GM18511 (cell line): ENCODE results near the gene ASTL.

Source experiments
- ATAC-seq: cut with Tn5 transposase; IDR thresholded peaks from one replicate; pipeline ENCODE4 v1.9.1; 2021; ENCODE audit warnings: mild to moderate bottlenecking, moderate library complexity; ENCODE audit not compliant: unreplicated experiment

The ASTL gene

DNA sequence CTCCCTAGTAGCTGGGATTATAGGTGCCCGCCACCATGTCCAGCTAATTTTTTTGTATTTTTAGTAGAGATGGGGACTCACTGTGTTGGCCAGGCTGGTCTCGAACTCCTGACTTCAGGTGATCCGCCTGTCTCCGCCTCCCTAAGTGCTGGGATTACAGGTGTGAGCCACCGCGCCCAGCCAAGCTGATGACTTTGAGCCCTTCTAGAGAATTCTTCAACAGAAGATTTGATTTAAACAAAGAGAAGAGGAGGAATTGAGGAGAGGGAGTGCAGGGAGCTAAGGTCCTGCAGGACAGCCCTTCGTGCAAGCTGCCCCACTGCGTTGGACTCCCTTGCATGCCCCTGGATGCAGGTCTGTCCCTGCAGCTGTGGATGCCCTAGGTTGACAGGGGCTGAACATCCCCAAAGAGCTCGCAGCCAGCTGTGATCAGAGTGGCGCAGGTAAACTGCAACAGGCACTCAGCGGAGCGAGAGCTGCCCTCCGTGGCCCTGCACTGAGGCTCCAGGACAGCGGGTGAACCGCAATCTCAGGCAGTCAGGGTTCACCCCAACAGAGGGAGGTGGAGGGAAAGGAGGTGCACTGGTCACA lies 35.6 kb downstream of the ASTL start:
- no peak for ATAC-seq

DNA sequence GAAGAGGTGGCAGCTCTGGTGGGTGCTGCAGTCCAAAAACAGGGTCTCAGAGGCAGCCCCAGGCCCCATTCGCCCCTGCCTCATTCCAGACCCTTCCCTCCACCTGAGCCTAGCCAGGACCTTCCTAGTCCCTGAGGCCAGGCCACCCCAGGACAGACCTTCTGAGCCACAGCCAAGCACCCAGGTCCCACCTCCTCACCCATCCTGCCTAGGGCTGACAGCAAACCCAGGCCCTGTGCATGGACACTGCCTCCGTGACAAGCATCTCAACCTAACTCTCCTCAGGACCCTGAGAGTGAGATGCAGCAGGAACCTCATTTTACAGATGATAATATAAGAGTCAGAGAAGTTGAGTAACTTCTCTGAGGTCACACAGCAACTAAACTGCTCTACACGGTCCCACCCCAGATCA lies 37.4 kb downstream of the ASTL start:
- no peak for ATAC-seq

DNA sequence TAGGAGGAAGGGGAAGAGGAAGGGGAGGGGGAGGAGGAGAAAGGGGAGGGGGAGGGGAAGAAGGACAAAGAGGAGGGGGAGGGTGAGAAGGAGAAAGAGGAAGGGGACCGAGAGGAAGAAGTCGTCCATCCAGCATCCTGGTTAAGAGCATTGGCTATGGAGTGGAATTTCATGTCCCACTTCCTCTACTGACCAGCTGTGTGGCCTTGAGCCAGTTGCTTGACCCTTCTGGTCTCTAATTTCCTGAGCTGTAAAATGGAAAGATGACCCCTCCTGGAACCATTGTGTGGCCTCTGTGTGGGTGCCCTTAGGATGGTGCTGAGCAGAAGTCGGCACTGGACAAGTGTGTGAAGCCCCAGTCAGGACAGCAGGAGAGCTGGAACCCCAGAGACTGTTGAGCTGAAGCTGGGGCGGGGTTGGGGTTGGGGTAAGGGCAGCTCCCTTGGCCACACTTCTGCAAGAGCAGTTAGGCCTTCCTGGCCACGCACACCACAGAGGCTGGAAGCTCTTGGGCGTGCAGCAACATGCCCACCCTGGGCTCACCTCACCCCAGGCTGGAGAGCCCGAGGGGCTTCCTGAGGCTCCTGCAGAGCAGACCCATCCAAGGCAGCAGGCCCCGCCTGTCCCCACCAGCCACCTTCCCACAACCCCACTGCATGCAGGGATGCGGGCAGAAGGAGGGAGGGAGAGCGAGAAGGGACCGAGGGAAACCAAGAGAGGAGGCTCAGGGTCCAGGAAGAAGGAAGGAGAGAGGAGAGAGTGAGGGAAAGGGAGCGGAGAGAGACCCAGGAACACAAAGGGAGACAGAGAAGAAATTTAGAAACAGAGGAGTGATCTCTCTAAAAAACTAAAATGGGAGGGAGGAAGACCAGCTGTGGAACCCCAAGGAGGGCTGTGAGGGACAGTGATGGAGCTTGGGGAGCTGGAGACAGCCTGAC lies 38.2 kb downstream of the ASTL start:
- no peak for ATAC-seq

DNA sequence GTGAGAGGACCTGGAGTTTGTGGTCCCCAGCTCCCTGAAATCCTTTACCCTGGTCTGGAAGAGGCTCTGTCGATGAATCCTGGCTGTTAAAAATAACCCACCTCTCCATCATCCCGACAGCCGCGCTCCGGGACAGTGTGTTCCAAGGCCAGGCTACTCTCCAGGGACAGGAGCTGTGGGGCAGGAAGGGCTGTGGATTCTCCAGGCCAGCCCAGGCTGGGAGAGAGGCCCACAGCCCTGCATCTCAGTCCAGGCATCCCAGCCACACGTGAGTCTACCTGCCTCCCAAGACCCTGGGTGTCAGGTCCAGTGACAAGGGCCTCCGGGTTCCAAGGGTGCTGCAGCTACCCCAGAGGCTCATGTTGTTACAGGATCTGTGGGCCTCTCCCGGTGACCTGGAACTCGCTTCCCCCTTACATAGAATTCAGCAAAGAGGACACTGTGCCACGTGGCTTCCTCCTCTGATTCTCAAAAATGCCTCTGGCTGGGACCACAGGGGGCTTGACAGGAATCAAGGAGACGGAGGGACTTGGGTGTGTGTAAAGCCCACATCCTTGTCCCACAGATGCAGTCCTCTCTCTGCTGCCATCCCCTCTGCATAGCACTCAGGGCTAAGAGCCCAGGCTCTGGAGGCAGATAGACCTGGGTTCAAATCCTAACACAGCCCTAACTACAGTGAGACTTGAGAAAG lies 39.3 kb downstream of the ASTL start:
- no peak for ATAC-seq

DNA sequence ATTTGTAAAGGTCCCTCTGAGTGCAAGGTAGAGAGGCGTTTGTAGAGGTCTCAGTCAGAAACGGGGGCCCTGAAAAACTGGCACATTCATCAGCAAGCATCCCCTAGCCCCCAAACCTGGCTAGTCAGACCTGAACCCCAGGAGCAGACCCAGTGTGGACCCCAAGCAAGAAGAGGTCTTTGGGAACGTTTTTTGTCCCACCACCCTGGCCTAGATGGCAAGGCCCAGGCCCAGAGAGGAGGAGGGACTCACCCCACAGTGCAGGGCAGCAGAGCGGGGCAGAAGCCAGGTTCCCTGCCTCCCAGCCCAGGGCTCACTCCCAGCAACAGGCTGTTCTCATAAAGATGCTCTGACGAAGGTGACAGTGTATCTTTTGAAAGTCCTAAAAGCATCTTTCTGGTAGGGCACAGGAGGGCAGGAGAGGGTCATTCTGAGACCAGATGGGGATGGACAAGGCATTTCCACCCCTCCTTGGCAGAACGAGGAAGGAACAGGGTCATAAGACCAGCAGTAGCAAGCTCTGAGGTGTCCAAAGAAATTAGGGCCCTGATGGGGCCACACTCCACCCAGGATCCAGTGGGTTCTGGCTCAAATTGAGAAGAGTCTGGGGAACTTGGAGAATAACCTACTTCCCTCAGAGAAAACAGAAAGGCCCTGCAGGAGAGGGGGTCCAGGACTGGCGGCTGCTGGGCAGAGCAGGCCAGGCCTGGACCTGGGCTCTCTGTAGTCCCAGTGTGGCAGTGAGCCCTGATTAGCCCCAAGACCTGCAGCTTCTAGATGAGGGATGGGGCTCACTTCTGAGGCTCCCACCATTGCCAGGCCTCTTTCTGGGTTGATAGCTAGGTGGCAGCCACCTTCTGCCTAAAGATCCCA lies 40.1 kb downstream of the ASTL start:
- no peak for ATAC-seq

DNA sequence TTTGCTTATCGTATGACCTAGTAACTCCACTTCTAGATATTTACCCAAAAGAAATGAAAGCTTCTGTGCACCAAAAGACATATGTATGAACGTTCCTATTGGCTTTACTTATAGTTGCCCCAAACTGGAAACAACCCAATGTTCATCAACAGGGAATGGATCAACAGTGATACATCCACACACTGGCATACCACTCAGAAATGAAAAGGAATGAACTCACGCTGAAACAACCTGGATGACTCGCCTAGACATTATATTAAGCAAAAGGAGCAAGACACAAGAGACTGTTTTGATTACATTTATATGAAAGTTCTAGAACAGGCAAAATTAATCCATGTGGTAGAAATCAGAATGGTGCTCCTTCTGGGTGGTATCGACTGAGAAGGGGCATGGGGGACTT lies 40.9 kb downstream of the ASTL start:
- ATAC-seq: no peak

DNA sequence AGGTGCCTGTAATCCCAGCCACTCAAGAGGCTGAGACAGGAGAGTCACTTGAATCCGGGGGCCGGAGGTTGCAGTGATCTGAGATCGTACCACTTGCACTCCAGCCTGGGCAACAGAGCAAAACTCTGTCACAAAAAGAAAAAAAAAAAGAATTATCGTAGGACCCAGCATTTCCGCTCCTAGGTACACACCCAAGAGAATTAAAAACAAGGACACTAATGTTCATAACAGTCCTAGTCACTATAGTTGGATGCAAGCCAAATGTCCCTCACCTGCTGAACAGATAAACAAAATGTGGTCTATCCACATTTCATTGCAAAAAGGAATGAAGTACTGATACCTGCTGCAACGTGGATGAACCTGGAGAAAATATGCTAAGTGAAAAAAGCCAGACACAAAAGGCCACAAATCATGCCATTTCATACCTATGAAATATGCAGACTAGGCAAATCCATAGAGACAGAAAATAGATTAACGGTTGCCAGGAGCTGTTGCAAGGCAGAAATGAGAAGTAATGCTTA lies 43.1 kb downstream of the ASTL start:
- ATAC-seq: no peak

DNA sequence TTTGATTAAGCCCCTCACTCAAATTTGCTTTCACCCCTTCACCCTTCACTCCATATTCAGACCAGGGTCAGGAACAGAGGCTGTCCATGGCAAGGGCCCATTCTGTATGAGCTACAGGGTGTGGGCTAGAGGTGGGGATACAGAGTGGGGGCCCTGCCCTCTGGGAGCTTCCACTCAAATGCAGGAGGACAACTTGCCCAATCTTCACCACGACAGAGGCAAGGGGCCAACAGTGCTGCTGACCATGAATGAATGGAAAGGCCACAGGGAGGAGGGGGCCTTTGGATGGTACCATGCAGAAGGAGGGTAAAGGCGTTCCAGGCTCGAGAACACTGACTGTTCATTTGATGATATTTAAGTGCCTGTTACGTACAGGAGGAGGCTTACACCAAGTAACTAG lies 44.8 kb downstream of the ASTL start:
- ATAC-seq: no peak

DNA sequence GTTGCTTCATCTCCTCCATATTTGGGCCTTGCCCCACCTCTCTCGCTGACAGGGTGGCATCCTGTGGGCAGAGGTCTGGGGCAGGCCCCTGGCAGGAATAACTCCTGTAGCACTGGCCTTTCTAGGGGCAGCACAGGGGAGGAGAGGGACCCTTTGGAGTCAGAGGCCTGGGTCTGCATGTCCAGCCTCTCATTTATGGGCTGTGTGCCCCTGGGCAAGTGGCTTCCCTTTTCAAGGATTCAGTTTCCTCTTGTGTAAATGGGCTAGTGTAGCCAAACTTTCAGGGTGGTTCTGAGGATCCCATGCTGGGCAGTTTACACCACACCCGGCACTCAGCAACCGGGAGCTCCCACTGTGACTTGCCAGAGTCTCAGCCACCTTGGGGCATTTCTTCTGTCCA lies 45.4 kb downstream of the ASTL start:
- ATAC-seq: no peak

DNA sequence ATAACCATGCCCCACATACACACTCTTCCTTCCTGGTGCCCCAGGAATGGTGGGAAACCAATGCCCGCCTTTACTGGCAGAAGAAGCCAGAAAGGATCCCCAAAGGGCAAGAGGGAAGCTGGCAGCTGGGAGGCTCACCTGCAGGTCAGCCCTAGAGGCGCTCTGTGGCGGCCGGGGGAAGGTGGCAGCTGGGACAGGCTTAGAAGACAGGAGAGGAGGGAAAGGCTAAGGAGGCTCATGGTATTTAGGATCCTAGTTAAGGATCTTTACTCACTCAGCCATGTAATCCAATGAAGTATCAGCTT lies 45.8 kb downstream of the ASTL start:
- no peak for ATAC-seq

DNA sequence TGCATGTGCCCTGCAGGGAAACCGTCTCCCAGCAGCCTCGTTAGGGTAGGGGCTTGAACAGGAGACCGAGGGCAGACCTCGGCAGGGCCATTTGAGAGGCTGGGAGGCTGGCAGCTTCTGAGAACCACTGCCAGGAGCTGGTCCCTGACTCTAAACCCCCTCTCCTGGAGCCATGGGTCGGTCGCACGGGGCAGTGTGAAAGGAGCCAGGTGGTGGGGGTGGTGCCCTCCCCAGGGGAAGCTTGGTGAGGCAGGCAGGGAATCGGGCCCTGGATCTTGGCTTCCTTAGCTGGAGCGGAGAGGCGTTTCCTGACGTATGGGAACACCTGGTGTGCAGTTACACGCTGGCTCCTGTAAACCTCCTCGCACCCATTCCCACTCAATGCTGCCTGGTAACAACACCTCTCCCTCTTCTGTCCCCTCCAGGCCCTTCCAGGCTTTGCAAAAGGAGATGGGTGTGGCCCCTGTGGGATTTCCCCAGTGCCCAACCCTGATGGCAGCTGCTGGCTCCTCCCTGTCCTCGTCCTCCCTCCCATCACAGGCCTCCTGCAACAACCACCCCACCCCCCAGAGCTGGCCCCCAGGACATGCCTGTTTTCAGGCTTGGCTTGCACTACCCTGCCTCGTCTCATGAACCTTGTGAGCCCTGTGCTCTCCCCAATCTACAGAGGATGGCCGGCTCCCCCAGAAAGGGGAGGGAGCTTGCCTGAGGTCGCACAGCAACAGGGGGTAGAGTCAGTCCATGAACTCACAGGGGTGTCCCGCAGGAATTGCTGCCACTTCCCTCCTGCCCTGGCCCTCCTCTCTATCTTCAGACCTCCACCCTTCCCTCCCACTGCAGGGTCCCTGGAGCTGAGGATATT lies 46.4 kb downstream of the ASTL start:
- ATAC-seq: no peak

DNA sequence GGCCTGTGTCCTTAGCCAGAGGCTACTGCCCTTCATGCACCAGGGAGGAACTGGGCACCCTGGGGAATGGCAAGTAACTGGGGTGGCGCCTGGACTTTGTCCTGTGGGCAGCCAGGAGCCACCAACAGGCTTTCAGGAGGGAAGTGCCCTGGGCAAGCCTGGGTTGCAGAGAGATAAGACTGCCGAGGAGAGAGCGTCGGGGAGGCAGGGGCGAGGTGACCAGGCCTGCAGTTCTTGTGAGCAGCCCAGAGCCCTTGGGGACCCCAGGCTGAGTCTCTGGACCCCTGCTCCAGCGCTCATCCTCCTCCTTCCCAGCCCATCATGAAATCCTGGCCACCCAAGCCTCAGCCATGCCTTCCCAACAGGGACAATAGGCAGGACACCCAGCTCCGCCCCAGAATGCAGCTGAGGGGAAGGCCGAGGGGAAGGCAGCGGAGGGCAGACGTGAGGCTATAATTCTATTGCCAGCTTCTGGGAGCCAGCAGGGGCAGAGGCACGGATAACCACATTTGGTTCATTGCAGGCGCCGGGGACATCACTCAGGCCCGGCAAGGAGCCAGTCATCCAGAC lies 47.1 kb downstream of the ASTL start:
- no peak for ATAC-seq

DNA sequence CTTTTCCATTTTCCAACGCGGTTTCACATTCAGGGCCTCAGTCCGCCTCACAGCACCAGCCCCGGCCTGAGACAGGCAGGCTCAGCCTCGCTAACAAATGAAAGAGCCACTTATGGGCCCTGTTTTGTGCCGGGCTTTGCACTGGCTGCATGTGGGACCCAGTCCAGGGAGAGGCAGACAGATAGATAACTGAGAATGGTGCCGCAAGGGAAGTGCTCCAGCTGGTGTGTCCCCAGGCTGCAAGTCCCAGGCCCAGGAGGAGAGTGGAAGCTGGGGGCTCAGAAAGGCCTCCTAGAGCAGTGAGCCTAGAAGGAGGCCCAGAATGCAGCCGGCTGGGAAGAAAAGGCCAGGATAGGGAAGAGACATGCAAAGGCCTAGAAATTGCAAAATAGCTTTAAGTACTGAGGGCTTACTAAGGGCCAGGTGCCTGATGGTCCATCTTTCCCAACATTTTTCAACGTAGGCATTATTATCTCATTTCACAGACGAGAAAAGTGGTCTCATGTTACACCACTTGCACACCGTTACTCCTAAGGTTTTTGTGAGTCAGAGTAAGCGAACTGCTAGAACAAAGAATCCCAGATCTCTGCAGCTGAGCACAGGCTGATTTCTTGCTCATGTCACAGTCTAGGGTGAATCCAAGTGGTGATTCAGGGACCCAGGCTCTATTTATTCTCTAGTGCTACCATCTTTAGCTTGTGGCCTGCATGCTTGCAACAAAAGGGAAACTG lies 47.9 kb downstream of the ASTL start:
- no peak for ATAC-seq

DNA sequence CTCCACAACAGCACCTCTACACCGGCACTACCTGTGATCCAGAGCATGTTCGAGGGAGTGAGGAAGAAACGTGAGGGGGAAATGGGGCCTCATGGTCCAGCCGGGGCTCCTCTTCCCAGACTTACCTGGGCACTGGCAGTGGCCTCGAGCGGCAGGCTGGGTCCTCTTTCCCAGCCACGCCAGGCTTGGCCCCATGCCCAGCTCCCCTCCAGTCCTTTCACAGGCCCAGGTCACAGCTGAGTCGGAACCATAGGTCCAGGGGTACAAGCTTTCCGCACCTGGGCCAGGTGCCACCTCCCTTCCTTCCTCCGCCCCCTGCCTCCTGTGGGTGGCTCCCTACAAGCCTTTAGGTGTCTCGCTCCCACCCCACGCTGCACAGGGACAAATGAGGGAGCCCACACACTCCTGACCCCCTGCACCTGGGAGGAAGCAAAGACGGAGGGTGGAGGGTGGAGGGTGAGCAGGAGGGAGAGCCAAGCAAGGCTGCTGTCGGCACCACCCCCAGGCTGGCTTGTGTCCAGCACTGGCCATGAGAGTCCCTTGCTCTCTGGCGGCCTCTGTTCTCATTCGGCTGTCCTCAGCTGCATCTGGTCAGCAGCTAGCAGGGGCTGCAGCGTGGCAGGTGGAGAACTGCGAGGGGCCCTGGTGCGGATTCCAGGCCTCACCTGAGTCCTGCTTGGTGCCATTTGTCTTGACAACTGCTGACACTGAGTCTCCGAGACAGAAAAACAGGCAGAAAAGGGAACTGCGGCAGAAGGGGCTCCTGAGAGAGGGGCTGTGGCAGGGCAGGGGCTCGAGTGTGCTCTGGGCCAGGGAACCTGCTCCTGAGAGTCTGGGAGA lies 48.7 kb downstream of the ASTL start:
- ATAC-seq: no peak

DNA sequence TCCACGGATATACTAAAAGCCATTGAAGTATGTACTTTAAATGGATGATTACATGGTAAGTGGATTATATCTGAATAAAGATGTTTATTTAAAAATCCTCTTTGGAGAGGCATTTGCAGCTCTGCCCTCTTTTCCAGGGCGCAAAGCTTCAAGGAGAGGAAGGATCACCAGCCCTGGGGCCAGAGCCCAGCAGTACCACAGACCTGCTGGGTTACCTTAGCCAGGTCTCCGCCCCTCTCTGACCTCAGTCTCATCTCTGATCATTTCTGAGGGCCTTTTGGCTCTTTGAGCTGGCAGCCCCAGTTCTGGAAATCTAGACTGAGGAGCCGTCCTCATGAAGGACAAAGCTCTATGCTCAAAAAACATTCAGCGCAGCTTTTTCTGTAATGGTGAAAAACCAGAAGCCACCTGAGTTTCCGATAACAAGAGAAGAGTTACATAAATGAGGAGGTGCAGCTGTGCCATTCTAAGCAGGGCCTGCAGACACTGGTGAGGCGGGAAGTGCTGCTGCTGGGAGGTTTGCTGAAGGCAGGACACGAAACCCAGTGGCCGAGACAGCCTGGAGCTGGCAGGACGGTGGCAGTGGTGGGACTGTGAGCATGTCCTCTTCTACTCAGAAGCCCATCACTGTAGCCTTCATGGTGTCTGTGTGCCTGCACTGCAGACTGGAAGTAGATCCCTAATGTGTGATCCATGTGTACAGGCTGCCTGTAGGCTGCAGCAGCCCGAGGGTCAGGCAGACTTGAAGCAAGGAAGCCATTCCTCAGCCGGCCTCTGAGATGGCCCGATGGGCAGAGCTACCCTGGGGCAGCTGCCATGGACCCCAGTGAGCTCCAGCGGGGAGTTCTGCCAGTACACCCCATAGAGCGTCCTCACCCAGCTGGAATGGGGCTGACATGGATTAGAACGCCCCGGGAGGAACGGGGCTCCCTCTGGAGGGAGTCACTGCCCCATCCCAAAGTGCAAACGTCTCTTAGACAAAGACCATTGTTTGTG lies 49.7 kb downstream of the ASTL start:
- no peak for ATAC-seq

DNA sequence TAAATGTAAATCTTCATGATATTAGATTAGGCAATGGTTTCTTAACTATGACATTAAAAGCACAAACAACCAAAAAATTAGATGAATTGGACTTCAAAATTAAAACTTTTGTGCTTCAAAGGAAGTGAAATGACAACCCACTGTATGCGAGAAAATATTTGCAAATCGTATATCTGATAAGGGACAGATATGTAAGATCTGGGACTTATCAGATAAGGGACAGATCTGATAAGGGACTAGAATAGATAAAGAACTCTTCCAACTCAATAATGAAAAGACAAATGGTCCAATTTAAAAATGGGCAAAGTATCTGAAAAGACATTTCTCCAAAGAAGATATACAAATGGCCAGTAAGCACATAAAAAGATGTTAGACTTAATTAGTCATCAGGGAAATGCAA lies 51.2 kb downstream of the ASTL start:
- ATAC-seq: no peak
